Peyer's patch (tissue), 4 donors: ENCODE data around the gene DLGAP5.
A peak's percentile ranks its signal among the peaks of the same experiment; 100 is the strongest.

Experiments
- CTCF ChIP-seq, 6 experiments: fragments of 450-650 bp in 4 of 6; fragments of 200-600 bp in 2 of 6; sonication (generic) in 1 of 6; IDR thresholded peaks; one replicate each; pipeline ENCODE4 v1.5.1; 2017 to 2019; ENCODE audit warnings: antibody characterized with exemption in 6 of 6, mild to moderate bottlenecking in 3 of 6, moderate library complexity in 1 of 6
- POLR2A ChIP-seq, 2 donors: fragments of 450-650 bp; IDR thresholded peaks; one replicate each; pipeline ENCODE4 v1.5.1; 2017; ENCODE audit warnings: antibody characterized with exemption in 2 of 2, mild to moderate bottlenecking in 2 of 2, moderate library complexity in 2 of 2

GRCh38 chr14:55116246-55117030 is 74.9 kb downstream of the DLGAP5 start:
- TF ChIP-seq CTCF (IDR thresholded peaks at IDR 0.05) (no peak), POLR2A (IDR thresholded peaks at IDR 0.05) (peak in 1 of 2 donors; percentile 40)
